Endothelial cell of umbilical vein (primary cell): ENCODE measurements around the gene FAM217A. TPM values are rescaled to one million over a fixed set of nuclear protein-coding genes. Genes with fewer than 3 reads are reported as not detected.
"Not testable (repeated sequence)": the region's sequence is repeated elsewhere in the genome, so short reads cannot be mapped to it uniquely, and the experiment has no call there.

Source experiments
- BruUV-seq: library from RNA; stranded (reverse); fragments of 400-500 nt; replicated peaks from 2 replicates; lab custom pipeline; 2021; lab: Mats Ljungman, UMichigan
- CTCF ChIA-PET: fragments of 300-600, 350-600 bp; sonication (Branson Sonifier 250); formaldehyde crosslinking; loops from one replicate; lab custom pipeline; 2021; ENCODE audit warnings: antibody characterized with exemption, inconsistent platforms; lab: Charles Lee
- POLR2A ChIA-PET: fragments of 300-600, 350-600 bp; sonication (Branson Sonifier 250); formaldehyde crosslinking; loops from one replicate; lab custom pipeline; 2021; ENCODE audit warnings: antibody characterized with exemption, inconsistent platforms; lab: Charles Lee
- DNase-seq: peaks from one replicate; pipeline ENCODE4 v3.0.0-alpha.2; 2011; ENCODE audit warnings: low read depth, low spot score
- FAIRE-seq: peaks from 2 replicates; lab custom pipeline; 2011; peaks lifted over from hg19 to GRCh38; lab: Jason Lieb, UNC
- H2AFZ ChIP-seq: 2 replicates; pipeline ENCODE4 v1.6.0; 2012; ENCODE audit warnings: low read depth, low read length, control low read depth, inconsistent platforms
- H3K27ac ChIP-seq: 2 replicates; pipeline ENCODE4 v1.5.1; 2011; ENCODE audit warnings: low read depth, mild to moderate bottlenecking, control low read depth, low read length, moderate library complexity; ENCODE audit not compliant: insufficient read depth
- H3K27me3 ChIP-seq, 2 experiments: 2 replicates each; pipeline versions ENCODE4 v1.6.0 to v1.6.1; 2011; ENCODE audit warnings: low read length in 2 of 2, mixed read lengths in 1 of 2; ENCODE audit not compliant: control insufficient read depth in 2 of 2, insufficient read depth in 2 of 2
- H3K36me3 ChIP-seq, 2 experiments: 2 replicates in 1 of 2; 3 replicates in 1 of 2; pipeline ENCODE4 v1.5.1; 2011; ENCODE audit warnings: low read length in 2 of 2, mild to moderate bottlenecking in 1 of 2, moderate library complexity in 1 of 2; ENCODE audit not compliant: control insufficient read depth in 2 of 2, insufficient read depth in 2 of 2; ENCODE audit errors: extremely low read depth in 1 of 2
- H3K4me1 ChIP-seq: 3 replicates; pipeline ENCODE4 v1.5.1; 2011; ENCODE audit warnings: mild to moderate bottlenecking, low read length; ENCODE audit not compliant: control insufficient read depth, insufficient read depth; ENCODE audit errors: extremely low read depth
- H3K4me2 ChIP-seq: 2 replicates; pipeline ENCODE4 v1.6.1; 2011; ENCODE audit warnings: low read length, control low read depth, mixed read lengths; ENCODE audit not compliant: insufficient read depth
- H3K4me3 ChIP-seq, 3 experiments: fragments of 200-600 bp in 1 of 3; sonication (generic), shearing (Covaris generic) in 1 of 3; replicated peaks in 1 of 3; 2 replicates each; pipeline ENCODE4 v1.5.1; 2011 to 2016; ENCODE audit warnings: control low read depth in 3 of 3, low read length in 3 of 3, mild to moderate bottlenecking in 2 of 3, inconsistent platforms in 1 of 3, low read depth in 1 of 3, moderate library complexity in 1 of 3; ENCODE audit not compliant: insufficient read depth in 1 of 3
- H3K79me2 ChIP-seq: 2 replicates; pipeline ENCODE4 v1.6.0; 2012; ENCODE audit warnings: low read length, inconsistent platforms; ENCODE audit not compliant: control insufficient read depth, insufficient read depth
- H3K9ac ChIP-seq: replicated peaks from 2 replicates; pipeline ENCODE3; 2011; ENCODE audit warnings: low read length, control low read depth; ENCODE audit not compliant: insufficient read depth; ENCODE audit errors: extremely low read depth
- H3K9me1 ChIP-seq: replicated peaks from 3 replicates; pipeline ENCODE4 v1.6.0; 2011; ENCODE audit warnings: mild to moderate bottlenecking, low read length; ENCODE audit not compliant: control insufficient read depth, insufficient read depth; ENCODE audit errors: extremely low read depth
- H3K9me3 ChIP-seq: replicated peaks from 2 replicates; pipeline ENCODE4 v1.5.1; 2012; ENCODE audit warnings: low read length, inconsistent platforms; ENCODE audit not compliant: control insufficient read depth, insufficient read depth
- H4K20me1 ChIP-seq: replicated peaks from 2 replicates; pipeline ENCODE3; 2011; ENCODE audit warnings: mild to moderate bottlenecking, low read length; ENCODE audit not compliant: control insufficient read depth, insufficient read depth; ENCODE audit errors: extremely low read depth
- CTCF ChIP-seq, 2 donors: IDR thresholded peaks; 1 replicate in 1 of 2; 2 replicates in 1 of 2; pipeline ENCODE4 v1.5.1; 2011; ENCODE audit warnings: low read length in 2 of 2, mild to moderate bottlenecking in 2 of 2, moderate library complexity in 2 of 2, control low read depth in 1 of 2, inconsistent platforms in 1 of 2, low read depth in 1 of 2; ENCODE audit not compliant: insufficient read depth in 1 of 2; ENCODE audit errors: extremely low read depth in 1 of 2
- EZH2 ChIP-seq: IDR thresholded peaks from 2 replicates; pipeline ENCODE4 v1.6.1; 2012; ENCODE audit warnings: borderline replicate concordance, low read depth, mild to moderate bottlenecking, moderate library complexity, low read length, inconsistent platforms; ENCODE audit not compliant: severe bottlenecking
- FOS ChIP-seq: IDR thresholded peaks from 2 replicates; pipeline ENCODE4 v1.6.1; 2011; ENCODE audit warnings: mild to moderate bottlenecking, low read length, moderate library complexity, borderline replicate concordance; ENCODE audit not compliant: insufficient read depth
- GATA2 ChIP-seq: IDR thresholded peaks from 2 replicates; pipeline ENCODE4 v1.7.0; 2011; ENCODE audit warnings: low read depth, mild to moderate bottlenecking, moderate library complexity, mixed read lengths, low read length; ENCODE audit not compliant: insufficient read length, insufficient read depth
- JUN ChIP-seq: IDR thresholded peaks from 2 replicates; pipeline ENCODE4 v1.6.1; 2011; ENCODE audit warnings: borderline replicate concordance, low read depth; ENCODE audit not compliant: insufficient read length, insufficient read depth
- MYC ChIP-seq: IDR thresholded peaks from one replicate; pipeline ENCODE4 v1.6.1; 2011; ENCODE audit warnings: mild to moderate bottlenecking, low read depth, low read length
- POLR2A ChIP-seq: IDR thresholded peaks from 2 replicates; pipeline ENCODE4 v1.6.1; 2012; ENCODE audit warnings: low read depth, mild to moderate bottlenecking, control low read depth, low read length
- POLR2AphosphoS5 ChIP-seq: IDR thresholded peaks from 2 replicates; pipeline ENCODE4 v1.6.1; 2012; ENCODE audit warnings: low read depth, mild to moderate bottlenecking, control low read depth, low read length, moderate library complexity; ENCODE audit not compliant: insufficient read depth
- dilution Hi-C: fragments of 300-500 bp; cut with MboI; formaldehyde crosslinking; loops from one replicate; pipeline ENCODE4 v1.15.0; 2019; ENCODE audit warnings: low sequenced_read_pairs; ENCODE audit not compliant: extremely low pct_ligation_motif_present
- intact Hi-C: fragments of 100-400 bp; cut with micrococcal nuclease; formaldehyde crosslinking; loops from one replicate; pipeline ENCODE4 v1.10.0; 2022
- polyA plus RNA-seq, 4 experiments: library from polyadenylated mRNA; depleted of rRNA in 3 of 4; stranded (reverse) in 3 of 4; unstranded in 1 of 4; fragments of >200 nt; gene quantifications; 2 replicates each; pipeline versions ENCODE4 v1.2.1 to v1.2.3, GENCODE V29; 2011 to 2012; ENCODE audit warnings: missing spikeins in 1 of 4
- total RNA-seq: library from RNA; stranded (reverse); gene quantifications from 2 replicates; pipeline ENCODE4 v1.2.3, GENCODE V29; 2021
- TF ChIP-seq, protein P1 (sequence below): IDR thresholded peaks from 2 replicates; pipeline ENCODE4 v1.6.1; 2011; ENCODE audit not compliant: insufficient read depth, insufficient read length

The FAM217A gene
- total and polyA plus RNA-seq, 2 donors (not counting 3 experiments of a cell fraction or from before 2014, with no cell fraction given): not detected

DNA sequence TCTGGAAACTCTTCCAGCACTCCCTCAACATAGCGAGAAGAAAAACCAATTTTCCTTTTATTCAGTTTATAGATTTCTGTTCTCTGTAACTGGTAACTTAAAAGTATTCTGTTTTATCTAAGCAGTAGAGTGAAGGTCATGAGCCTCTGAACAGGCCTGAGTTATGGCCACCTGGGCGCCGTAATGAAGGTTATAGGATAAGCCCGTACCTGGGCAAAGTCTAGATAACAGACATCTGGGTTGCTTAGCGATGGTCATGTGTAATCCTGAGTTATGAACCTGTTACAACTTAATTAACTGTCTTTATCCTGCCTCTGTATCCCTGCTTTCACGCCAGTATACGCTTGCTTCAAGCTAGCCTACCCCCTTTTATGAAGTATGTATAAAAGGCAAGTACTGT lies 13.0 kb upstream of the FAM217A start:
- no peak overlapping the region for H2AFZ ChIP-seq
- FAIRE-seq (no peak), DNase-seq (no peak)
- no TSS peak for BruUV-seq
- no peak overlapping the region for H3K4me2 ChIP-seq
- ChIA-PET POLR2A (no interaction called here), CTCF (interaction anchor here (1.8 kb wide), 1 partner anchor 64 kb away, joined by 6 read pairs; no protein-coding TSS in a partner anchor)
- H3K9me1 ChIP-seq: no peaks in the 10 kb centered on the region
- no peaks in the 10 kb centered on the region for H3K4me1 ChIP-seq
- H3K4me3 ChIP-seq: no peak overlapping the region
- no peak overlapping the region for H3K27ac ChIP-seq
- H3K9me3 ChIP-seq: no peaks in the 10 kb centered on the region
- no peaks in the 10 kb centered on the region for H4K20me1 ChIP-seq
- no peaks in the 10 kb centered on the region for H3K36me3 ChIP-seq
- H3K79me2 ChIP-seq: no peaks in the 10 kb centered on the region
- TF ChIP-seq, protein P1, sequence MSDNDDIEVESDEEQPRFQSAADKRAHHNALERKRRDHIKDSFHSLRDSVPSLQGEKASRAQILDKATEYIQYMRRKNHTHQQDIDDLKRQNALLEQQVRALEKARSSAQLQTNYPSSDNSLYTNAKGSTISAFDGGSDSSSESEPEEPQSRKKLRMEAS: no peak
- TF ChIP-seq FOS: no peak
- no peak for TF ChIP-seq POLR2A
- no peak for TF ChIP-seq POLR2AphosphoS5
- no peak for TF ChIP-seq EZH2
- TF ChIP-seq CTCF (IDR thresholded peaks at IDR 0.05; ENCODE audit: extremely low read depth in 1 of 2, insufficient read depth in 1 of 2, low read depth in 1 of 2, low read length in 2 of 2): no peak
- no peak for TF ChIP-seq JUN
- TF ChIP-seq MYC: no peak
- TF ChIP-seq GATA2: no peak
- H3K27me3 ChIP-seq: no peaks in the 10 kb centered on the region
- H3K9ac ChIP-seq: no peak overlapping the region
- dilution Hi-C loops: no loop called here
- intact Hi-C loops: no loop called here

GRCh38 chr6:4090043-4090442 lies 11.1 kb upstream of the FAM217A start:
- H3K9me1 ChIP-seq, H3K36me3 ChIP-seq, DNase-seq, H3K27me3 ChIP-seq, dilution Hi-C loops, H2AFZ ChIP-seq, H4K20me1 ChIP-seq, POLR2A ChIA-PET, H3K4me3 ChIP-seq, FAIRE-seq, intact Hi-C loops, H3K9ac ChIP-seq, H3K27ac ChIP-seq, H3K79me2 ChIP-seq, H3K4me2 ChIP-seq, BruUV-seq, CTCF ChIA-PET, H3K4me1 ChIP-seq, H3K9me3 ChIP-seq: not testable (repeated sequence)
